GM12801 (cell line): ENCODE measurements around the gene ATP5F1C.

ENCODE experiments used
- TF ChIP-seq, protein P1 (sequence below): IDR thresholded peaks from one replicate; pipeline ENCODE4 v1.5.1; 2011; ENCODE audit warnings: control low read depth; ENCODE audit not compliant: insufficient read length; ENCODE audit errors: extremely low read depth

The ATP5F1C gene

GRCh38 chr10:7787857-7788638 is at the start of gene ATP5F1C, which contains the start of gene KIN:
Gene ATP5F1C (plus strand): TSS chr10:7788177. CDS start chr10:7788208, 31 bp downstream.
Gene KIN (minus strand): TSS chr10:7787993. CDS start chr10:7787933, 60 bp downstream.
- TF ChIP-seq, protein P1, sequence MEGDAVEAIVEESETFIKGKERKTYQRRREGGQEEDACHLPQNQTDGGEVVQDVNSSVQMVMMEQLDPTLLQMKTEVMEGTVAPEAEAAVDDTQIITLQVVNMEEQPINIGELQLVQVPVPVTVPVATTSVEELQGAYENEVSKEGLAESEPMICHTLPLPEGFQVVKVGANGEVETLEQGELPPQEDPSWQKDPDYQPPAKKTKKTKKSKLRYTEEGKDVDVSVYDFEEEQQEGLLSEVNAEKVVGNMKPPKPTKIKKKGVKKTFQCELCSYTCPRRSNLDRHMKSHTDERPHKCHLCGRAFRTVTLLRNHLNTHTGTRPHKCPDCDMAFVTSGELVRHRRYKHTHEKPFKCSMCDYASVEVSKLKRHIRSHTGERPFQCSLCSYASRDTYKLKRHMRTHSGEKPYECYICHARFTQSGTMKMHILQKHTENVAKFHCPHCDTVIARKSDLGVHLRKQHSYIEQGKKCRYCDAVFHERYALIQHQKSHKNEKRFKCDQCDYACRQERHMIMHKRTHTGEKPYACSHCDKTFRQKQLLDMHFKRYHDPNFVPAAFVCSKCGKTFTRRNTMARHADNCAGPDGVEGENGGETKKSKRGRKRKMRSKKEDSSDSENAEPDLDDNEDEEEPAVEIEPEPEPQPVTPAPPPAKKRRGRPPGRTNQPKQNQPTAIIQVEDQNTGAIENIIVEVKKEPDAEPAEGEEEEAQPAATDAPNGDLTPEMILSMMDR: no peak

DNA sequence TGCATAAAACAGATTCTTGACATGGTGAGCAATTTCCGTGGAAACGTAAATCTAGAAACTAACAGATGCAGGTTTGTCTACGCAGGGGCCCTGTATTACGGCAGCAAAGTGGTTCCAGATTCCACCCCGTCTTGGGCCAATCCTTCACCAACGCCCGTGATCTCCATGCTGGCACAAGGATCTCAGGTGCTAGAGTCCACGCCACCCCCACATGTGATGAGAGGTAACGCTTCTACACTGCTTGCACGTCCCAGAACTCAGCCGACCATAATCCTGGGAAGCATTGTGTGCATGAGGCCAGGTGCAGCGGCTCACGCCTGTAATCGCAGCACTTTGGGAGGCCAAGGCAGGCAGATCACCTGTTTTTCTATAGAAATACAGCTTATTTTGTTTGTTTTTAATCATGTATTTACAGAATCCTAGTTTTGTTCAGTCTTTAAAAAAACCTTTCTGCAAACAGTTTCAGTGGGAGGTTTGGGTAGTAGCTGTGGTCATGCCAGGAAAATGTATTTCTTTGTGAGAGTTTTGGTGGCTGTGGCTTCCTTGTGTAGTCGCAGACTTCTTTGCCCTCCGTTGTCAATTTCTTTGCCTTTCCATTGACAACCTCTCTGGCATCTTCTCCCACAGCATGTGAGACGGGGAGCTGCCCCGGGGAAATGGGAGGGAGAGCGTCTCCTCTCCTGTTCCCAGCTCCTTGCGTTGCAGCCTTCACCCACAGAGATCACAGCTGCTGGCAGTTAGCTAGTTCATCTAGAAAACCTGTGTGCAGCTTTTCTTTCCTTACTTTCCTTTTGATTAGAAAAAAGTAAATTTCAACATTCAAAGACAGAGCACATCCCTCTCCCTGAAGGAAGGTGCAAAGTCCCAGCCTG is 49.2 kb upstream of the ATP5F1C start:
- TF ChIP-seq, protein P1: no peak

DNA sequence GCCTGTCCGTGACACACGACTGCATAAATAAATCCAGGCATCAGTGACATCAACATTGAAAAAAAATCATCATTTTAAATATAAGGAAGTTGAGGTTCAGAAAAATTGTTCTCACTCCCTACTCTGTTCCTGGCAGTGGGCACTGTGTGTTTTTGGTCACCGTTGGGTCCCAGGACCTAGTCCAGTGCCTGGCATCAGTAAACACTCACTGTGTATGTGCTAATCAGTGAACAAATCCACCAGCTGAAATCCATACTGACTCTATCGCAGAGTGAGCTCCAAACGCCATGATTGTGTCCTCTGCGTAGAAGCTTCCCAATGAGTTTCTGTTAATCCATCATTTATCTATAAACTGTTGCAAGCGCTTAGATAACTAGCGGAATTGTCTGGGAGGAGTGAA is 43.7 kb upstream of the ATP5F1C start:
- TF ChIP-seq, protein P1: no peak

GRCh38 chr10:7750222-7750621 is 37.8 kb upstream of the ATP5F1C start:
- TF ChIP-seq, protein P1: no peak

GRCh38 chr10:7752251-7752650 is 35.7 kb upstream of the ATP5F1C start:
- TF ChIP-seq, protein P1: no peak

GRCh38 chr10:7755103-7755502 is 32.9 kb upstream of the ATP5F1C start:
- TF ChIP-seq, protein P1: no peak

DNA sequence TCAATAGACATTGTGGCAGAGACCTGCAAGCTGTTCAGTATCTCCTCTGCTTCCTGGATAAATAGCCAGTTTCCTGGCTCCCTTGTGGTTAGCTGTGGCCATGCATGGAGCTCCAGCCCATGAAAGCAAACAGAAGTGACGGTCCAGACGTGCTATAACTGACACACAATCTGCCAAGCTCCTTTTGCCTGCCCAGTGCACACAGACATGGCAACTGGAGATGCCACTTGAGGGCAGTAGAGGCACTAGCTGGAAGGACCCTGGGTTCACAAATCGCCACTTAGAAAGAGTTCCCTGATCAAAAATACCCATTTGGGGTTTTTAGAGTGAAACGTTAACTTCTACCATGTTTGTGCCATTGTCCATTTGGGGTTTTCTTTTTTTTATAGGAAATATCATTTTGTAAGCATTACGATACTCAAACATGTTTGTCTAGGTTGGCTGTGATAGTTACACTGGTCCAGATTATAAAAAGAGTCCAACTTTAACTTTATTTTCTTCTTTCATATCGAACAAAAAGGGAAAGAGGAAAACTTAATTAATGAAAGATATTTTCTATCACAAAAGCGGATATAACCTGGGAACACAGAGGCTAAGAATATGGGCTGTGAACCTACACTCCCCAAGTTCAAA is 31.5 kb upstream of the ATP5F1C start:
- TF ChIP-seq, protein P1: no peak
